ENCODE results near the gene SLC25A2. TPM values are rescaled to one million over a fixed set of nuclear protein-coding genes. Genes with fewer than 3 reads are reported as not detected.

SLC25A2 gene
- total and polyA plus RNA-seq, 2 of the 13 experiments (the other 11 are each of a cell fraction or from before 2014, with no cell fraction given), result 0.13 TPM; not detected in 1

- Histone ChIP-seq H4K20me1 (ENCODE audit: insufficient read depth, low read length) (no peaks in the 10 kb centered on the region), H2AFZ (ENCODE audit: low read length) (no peak overlapping the region), H3K9ac (ENCODE audit: insufficient read depth, low read depth, low read length) (no peak overlapping the region), H3K4me1 (ENCODE audit: insufficient read depth, low read length) (peaks cover 26% of the 10 kb centered on the region), H3K4me3 (replicated peaks in 1 of 3; ENCODE audit: insufficient read depth in 1 of 3, low read depth in 2 of 3, low read length in 3 of 3) (peak overlapping the region; percentile 21 to 83 (median 72); a peak in 4 of 6 replicates), H3K27me3 (ENCODE audit: control insufficient read depth in 1 of 2, insufficient read depth in 2 of 2, low read length in 2 of 2) (no peaks in the 10 kb centered on the region; a peak in 1 of 5 replicates), H3K27ac (ENCODE audit: extremely low read length, insufficient read depth, low read length) (no peak overlapping the region), H3K79me2 (ENCODE audit: insufficient read depth, low read length) (peaks cover 23% of the 10 kb centered on the region), H3K9me3 (ENCODE audit: low read length) (peaks cover 48% of the 10 kb centered on the region), H3K4me2 (ENCODE audit: low read depth, low read length) (peak overlapping the region; percentile 75), H3K36me3 (replicated peaks in 1 of 2; ENCODE audit: control insufficient read depth in 1 of 2, insufficient read depth in 2 of 2, low read length in 2 of 2) (peaks cover 4 to 14% of the 10 kb centered on the region in 2 experiments)
- ChIA-PET POLR2A (interaction anchor here (1.0 to 2.0 kb wide), 12 partner anchors 10 to 604 kb away, joined by 3 to 22 read pairs (median 4); partner anchors contain the start of genes DELE1, PCDHB2, PCDHGA1 and PCDHGB1), CTCF (ENCODE audit: low intra/inter-chr PET ratio, low total read pairs) (interaction anchor here (2.2 kb wide), 1 partner anchor 244 kb away, joined by 9 read pairs; no protein-coding TSS in a partner anchor)
- ATAC-seq (no peak), DNase-seq (ENCODE audit: low spot score) (no peak), FAIRE-seq (no peak)
- TF ChIP-seq ZIK1 (CRISPR knock-in tag; IDR thresholded peaks at IDR 0.05; ENCODE audit: borderline replicate concordance, low read depth), result 0 out of 2 replicates have a peak, but pooled peaks have one; percentile 16
- TF ChIP-seq, protein P1, sequence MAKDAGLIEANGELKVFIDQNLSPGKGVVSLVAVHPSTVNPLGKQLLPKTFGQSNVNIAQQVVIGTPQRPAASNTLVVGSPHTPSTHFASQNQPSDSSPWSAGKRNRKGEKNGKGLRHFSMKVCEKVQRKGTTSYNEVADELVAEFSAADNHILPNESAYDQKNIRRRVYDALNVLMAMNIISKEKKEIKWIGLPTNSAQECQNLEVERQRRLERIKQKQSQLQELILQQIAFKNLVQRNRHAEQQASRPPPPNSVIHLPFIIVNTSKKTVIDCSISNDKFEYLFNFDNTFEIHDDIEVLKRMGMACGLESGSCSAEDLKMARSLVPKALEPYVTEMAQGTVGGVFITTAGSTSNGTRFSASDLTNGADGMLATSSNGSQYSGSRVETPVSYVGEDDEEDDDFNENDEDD (CRISPR knock-in tag; IDR thresholded peaks at IDR 0.05; ENCODE audit: borderline replicate concordance), result no peak
- intact Hi-C loops (cut with micrococcal nuclease; ENCODE audit: unreplicated experiment) (no loop called here), in situ Hi-C loops (cut with HindIII; ENCODE audit: extremely low pct_ligation_motif_present, low pct_unique_long_range_greater_than_20kb) (no loop called here)
- no TSS peak for BruUV-seq (replicated peaks)
- 85% methylated on average over 5 of the region's 5 CpGs for WGBS (ENCODE audit: low lambda C conversion rate)
Measured at GRCh38 chr5:141319699-141320098, 15.8 kb upstream of the SLC25A2 start.

DNA sequence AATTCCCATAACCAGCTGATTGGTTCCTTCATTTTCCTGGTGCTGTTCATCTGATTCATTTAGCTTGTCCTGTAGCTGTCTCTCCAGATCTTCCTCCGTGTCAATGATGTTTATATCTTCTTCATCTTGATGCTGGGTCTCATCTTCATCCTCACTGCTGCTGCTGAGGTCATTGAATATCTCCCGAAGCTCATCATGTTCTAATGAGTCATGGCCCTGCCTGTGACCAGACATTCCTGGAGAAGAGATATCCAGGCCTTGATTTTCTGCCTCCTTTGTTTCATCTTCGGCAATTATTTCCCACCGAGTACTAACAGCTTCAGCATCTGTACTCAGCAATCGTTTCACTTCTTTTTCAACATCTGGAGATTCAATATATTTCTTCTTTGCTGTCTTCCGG is 15.4 kb upstream of the SLC25A2 start:
- H3K4me2 ChIP-seq (ENCODE audit: low read depth, low read length), result peak overlapping the region; percentile 75
- TF ChIP-seq ZNF414 (CRISPR knock-in tag; IDR thresholded peaks at IDR 0.05) (no peak), MXI1 (IDR thresholded peaks at IDR 0.05; ENCODE audit: borderline replicate concordance, low read depth, low read length) (no peak), SALL2 (CRISPR knock-in tag; IDR thresholded peaks at IDR 0.05) (no peak), NR2C2 (CRISPR knock-in tag; IDR thresholded peaks at IDR 0.05; ENCODE audit: borderline replicate concordance) (no peak), SRY (CRISPR knock-in tag; IDR thresholded peaks at IDR 0.05) (no peak), ZNF468 (CRISPR knock-in tag; IDR thresholded peaks at IDR 0.05) (no peak), THYN1 (CRISPR knock-in tag; IDR thresholded peaks at IDR 0.05; ENCODE audit: borderline replicate concordance, low read depth) (no peak), AKAP8 (CRISPR knock-in tag; IDR thresholded peaks at IDR 0.05) (no peak)

More for the DNA sequence above, 15.4 kb upstream of the SLC25A2 start:
- no peak for FAIRE-seq
- peaks cover 4 to 14% of the 10 kb centered on the region in 2 experiments for H3K36me3 ChIP-seq (replicated peaks in 1 of 2; ENCODE audit: control insufficient read depth in 1 of 2, insufficient read depth in 2 of 2, low read length in 2 of 2)
- peaks cover 23% of the 10 kb centered on the region for H3K79me2 ChIP-seq (ENCODE audit: insufficient read depth, low read length)
- ATAC-seq, result no peak
- BruUV-seq (replicated peaks), result no TSS peak
- DNase-seq (ENCODE audit: low spot score), result no peak
- no peaks in the 10 kb centered on the region; a peak in 1 of 5 replicates for H3K27me3 ChIP-seq (ENCODE audit: control insufficient read depth in 1 of 2, insufficient read depth in 2 of 2, low read length in 2 of 2)
- peaks cover 26% of the 10 kb centered on the region for H3K4me1 ChIP-seq (ENCODE audit: insufficient read depth, low read length)
- in situ Hi-C loops (cut with HindIII; ENCODE audit: extremely low pct_ligation_motif_present, low pct_unique_long_range_greater_than_20kb) (no loop called here), intact Hi-C loops (cut with micrococcal nuclease; ENCODE audit: unreplicated experiment) (no loop called here)
- H3K9me3 ChIP-seq (ENCODE audit: low read length), result peaks cover 48% of the 10 kb centered on the region
- CTCF ChIA-PET (ENCODE audit: low intra/inter-chr PET ratio, low total read pairs), result no interaction called here
- POLR2A ChIA-PET, result no interaction called here
- no peak overlapping the region for H3K9ac ChIP-seq (ENCODE audit: insufficient read depth, low read depth, low read length)
- H3K27ac ChIP-seq (ENCODE audit: extremely low read length, insufficient read depth, low read length), result no peak overlapping the region
- no peak overlapping the region; a peak in 1 of 6 replicates for H3K4me3 ChIP-seq (replicated peaks in 1 of 3; ENCODE audit: insufficient read depth in 1 of 3, low read depth in 2 of 3, low read length in 3 of 3)
- WGBS (ENCODE audit: low lambda C conversion rate), result 96% methylated on average over 6 of the region's 6 CpGs
- no peaks in the 10 kb centered on the region for H4K20me1 ChIP-seq (ENCODE audit: insufficient read depth, low read length)
- no peak overlapping the region for H2AFZ ChIP-seq (ENCODE audit: low read length)
